ENCODE data around the gene GRAMD1A.

The GRAMD1A gene

DNA sequence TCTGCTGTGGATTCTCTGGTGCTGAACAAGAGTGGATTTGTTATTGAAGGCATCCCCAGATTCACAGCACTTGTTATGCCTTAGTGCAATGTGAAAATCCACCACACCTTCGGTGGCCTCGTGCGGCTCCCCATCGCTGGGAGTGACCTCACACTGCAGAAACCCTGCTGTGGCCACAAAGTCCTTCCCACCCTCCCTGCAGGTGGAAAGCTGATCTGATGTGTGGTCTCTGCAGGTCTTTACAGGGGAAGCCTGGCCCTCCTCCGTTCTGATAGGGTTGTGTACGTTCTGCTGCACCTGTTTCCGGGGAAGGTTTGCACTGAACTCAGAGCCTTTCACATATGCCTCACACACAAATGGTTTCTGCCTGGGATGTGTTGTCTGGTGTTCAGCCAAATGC lies 41.1 kb upstream of the GRAMD1A start:
- peaks cover 39 to 59% of the 10 kb centered on the region in 2 donors for H3K9me3 ChIP-seq (replicated peaks in 1 of 2; ENCODE audit: control insufficient read depth in 2 of 2, insufficient read depth in 1 of 2, low read depth in 1 of 2, low read length in 2 of 2)
- H2BK5ac ChIP-seq (ENCODE audit: low read length): no peak overlapping the region
- peak overlapping the region in 1 of 2 donors; percentile 13 for H3K4me3 ChIP-seq (ENCODE audit: low read length in 2 of 2)
- peaks cover 0 to 5% of the 10 kb centered on the region in 2 donors for H3K4me1 ChIP-seq (ENCODE audit: control insufficient read depth in 2 of 2, insufficient read depth in 1 of 2, low read depth in 1 of 2, low read length in 2 of 2)
- H3K9ac ChIP-seq (ENCODE audit: low read depth, low read length, poor library complexity): no peak overlapping the region
- peaks cover 0 to 2% (median 0%) of the 10 kb centered on the region in 3 experiments for H3K27me3 ChIP-seq (ENCODE audit: control insufficient read depth in 3 of 3, insufficient read depth in 3 of 3, low read depth in 1 of 3, low read length in 3 of 3)
- peaks cover 2% of the 10 kb centered on the region for H3K79me1 ChIP-seq (ENCODE audit: low read depth, low read length)
- no peak overlapping the region for H4K91ac ChIP-seq (ENCODE audit: low read depth, low read length, poor library complexity)
- H3K18ac ChIP-seq (ENCODE audit: low read length): no peak overlapping the region
- H2BK120ac ChIP-seq (ENCODE audit: low read depth, low read length): no peak overlapping the region
- WGBS, 2 donors (ENCODE audit: extremely low coverage in 2 of 2, insufficient read length in 2 of 2, insufficient replicate concordance in 1 of 2): no CpG with 5 or more reads among the region's 7 CpGs
- H3K4ac ChIP-seq (ENCODE audit: low read length): no peak overlapping the region
- DNase-seq (ENCODE audit: low spot score): no peak
- no peak overlapping the region for H2BK15ac ChIP-seq (ENCODE audit: low read length)
- H4K8ac ChIP-seq (ENCODE audit: low read depth, low read length): no peak overlapping the region
- no peak overlapping the region for H3K23ac ChIP-seq (ENCODE audit: low read depth, low read length, poor library complexity)
- no peak overlapping the region for H2BK12ac ChIP-seq (ENCODE audit: low read length)
- H2AFZ ChIP-seq (ENCODE audit: low read length): no peak overlapping the region
- no peak overlapping the region for H2AK5ac ChIP-seq (ENCODE audit: low read depth, low read length)
- H3K27ac ChIP-seq (replicated peaks; ENCODE audit: low read length): no peak overlapping the region
- H3K36me3 ChIP-seq (replicated peaks in 1 of 2; ENCODE audit: control insufficient read depth in 2 of 2, insufficient read depth in 2 of 2, low read length in 2 of 2): peaks cover 33 to 44% of the 10 kb centered on the region in 2 donors
- H3K14ac ChIP-seq (ENCODE audit: low read length): no peak overlapping the region
- no peak overlapping the region for H3K4me2 ChIP-seq (ENCODE audit: insufficient read depth, low read length, poor library complexity, severe bottlenecking)

DNA sequence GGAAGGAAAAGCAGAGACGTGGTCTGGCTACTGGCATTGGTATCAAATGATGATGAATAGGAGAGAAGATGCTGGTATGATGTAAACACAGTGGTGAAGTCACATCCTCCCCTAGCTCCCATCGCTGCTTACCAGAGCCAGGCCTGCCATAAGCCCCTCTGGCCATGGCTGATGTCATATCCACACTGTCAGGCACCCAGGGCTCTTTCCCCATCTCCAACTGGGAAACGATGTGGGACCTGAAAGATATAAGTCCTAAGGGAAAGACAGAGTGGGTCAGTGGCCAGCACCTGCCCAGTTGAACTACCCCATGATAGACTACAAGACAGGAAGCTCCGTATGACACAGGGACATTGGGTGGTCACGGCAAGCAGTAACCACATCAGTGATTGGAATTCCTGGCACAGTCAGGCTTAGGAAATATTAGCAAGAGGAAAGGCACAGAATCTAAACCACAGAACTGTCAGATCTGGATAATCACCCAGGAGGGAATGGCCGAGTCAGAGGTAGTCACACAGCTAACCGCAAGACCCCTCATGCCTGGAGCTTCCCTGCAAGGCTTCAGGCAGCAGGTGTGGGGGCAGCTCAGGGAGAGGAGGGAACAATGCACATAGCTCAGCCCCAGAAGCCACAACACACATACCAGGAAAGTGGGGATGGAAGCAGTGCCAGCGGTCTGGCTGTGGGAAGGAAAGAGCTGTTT lies 39.9 kb upstream of the GRAMD1A start:
- peaks cover 2% of the 10 kb centered on the region for H3K79me1 ChIP-seq (ENCODE audit: low read depth, low read length)
- H3K27me3 ChIP-seq (ENCODE audit: control insufficient read depth in 3 of 3, insufficient read depth in 3 of 3, low read depth in 1 of 3, low read length in 3 of 3): peaks cover 0 to 2% (median 0%) of the 10 kb centered on the region in 3 experiments
- no peak for DNase-seq (ENCODE audit: low spot score)
- H3K4me3 ChIP-seq (ENCODE audit: low read length in 2 of 2): peak overlapping the region in 1 of 2 donors; percentile 39
- peaks cover 0 to 5% of the 10 kb centered on the region in 2 donors for H3K4me1 ChIP-seq (ENCODE audit: control insufficient read depth in 2 of 2, insufficient read depth in 1 of 2, low read depth in 1 of 2, low read length in 2 of 2)
- WGBS, 2 donors (ENCODE audit: extremely low coverage in 2 of 2, insufficient read length in 2 of 2, insufficient replicate concordance in 1 of 2): no CpG with 5 or more reads among the region's 8 CpGs
- no peak overlapping the region for H3K4me2 ChIP-seq (ENCODE audit: insufficient read depth, low read length, poor library complexity, severe bottlenecking)
- no peak overlapping the region for H3K9ac ChIP-seq (ENCODE audit: low read depth, low read length, poor library complexity)
- H3K18ac ChIP-seq (ENCODE audit: low read length): no peak overlapping the region
- H3K23ac ChIP-seq (ENCODE audit: low read depth, low read length, poor library complexity): no peak overlapping the region
- H3K9me3 ChIP-seq (replicated peaks in 1 of 2; ENCODE audit: control insufficient read depth in 2 of 2, insufficient read depth in 1 of 2, low read depth in 1 of 2, low read length in 2 of 2): peaks cover 39 to 62% of the 10 kb centered on the region in 2 donors
- no peak overlapping the region for H3K27ac ChIP-seq (replicated peaks; ENCODE audit: low read length)
- no peak overlapping the region for H2BK5ac ChIP-seq (ENCODE audit: low read length)
- H2BK12ac ChIP-seq (ENCODE audit: low read length): no peak overlapping the region
- no peak overlapping the region for H2AK5ac ChIP-seq (ENCODE audit: low read depth, low read length)
- H3K14ac ChIP-seq (ENCODE audit: low read length): no peak overlapping the region
- no peak overlapping the region for H2BK15ac ChIP-seq (ENCODE audit: low read length)
- H4K8ac ChIP-seq (ENCODE audit: low read depth, low read length): no peak overlapping the region
- no peak overlapping the region for H2AFZ ChIP-seq (ENCODE audit: low read length)
- no peak overlapping the region for H2BK120ac ChIP-seq (ENCODE audit: low read depth, low read length)
- H4K91ac ChIP-seq (ENCODE audit: low read depth, low read length, poor library complexity): no peak overlapping the region
- H3K36me3 ChIP-seq (replicated peaks in 1 of 2; ENCODE audit: control insufficient read depth in 2 of 2, insufficient read depth in 2 of 2, low read length in 2 of 2): peaks cover 33 to 44% of the 10 kb centered on the region in 2 donors
- no peak overlapping the region for H3K4ac ChIP-seq (ENCODE audit: low read length)

DNA sequence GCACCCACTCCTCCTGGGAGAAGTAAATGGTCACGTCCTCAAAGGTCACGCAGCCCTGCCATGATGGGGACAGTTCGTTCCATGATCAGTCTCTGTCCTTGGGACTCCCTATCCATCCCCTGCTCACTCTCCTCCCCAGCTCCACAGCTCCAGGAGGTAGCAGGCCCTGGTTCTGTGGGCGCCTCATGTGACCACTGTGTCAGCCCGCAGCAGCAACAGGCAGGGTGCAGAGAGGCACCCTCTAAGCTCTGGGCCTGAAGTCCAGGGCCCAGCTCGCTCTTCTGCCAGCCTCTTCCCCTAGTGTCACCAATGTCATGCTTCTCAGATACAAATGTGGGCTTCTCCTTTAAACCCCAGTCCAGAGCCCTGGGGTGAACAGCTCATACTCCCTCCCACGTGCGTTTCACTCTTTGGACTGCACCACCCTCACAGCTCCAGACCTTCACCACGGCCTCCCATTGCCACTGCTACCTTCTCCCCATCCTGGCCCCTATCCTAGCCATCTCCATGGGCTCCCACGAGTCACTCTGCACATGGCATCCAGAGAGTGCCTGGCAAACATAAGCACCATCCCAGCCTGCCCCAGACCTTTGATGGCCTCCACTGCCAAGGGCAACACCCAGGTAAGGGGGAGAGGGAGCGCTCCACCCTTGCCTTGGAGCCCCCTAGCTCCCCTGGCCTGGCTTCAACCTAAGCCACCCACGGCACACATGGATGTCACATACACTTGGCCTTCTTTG lies 39.0 kb upstream of the GRAMD1A start:
- peaks cover 0 to 5% of the 10 kb centered on the region in 2 donors for H3K4me1 ChIP-seq (ENCODE audit: control insufficient read depth in 2 of 2, insufficient read depth in 1 of 2, low read depth in 1 of 2, low read length in 2 of 2)
- no peak overlapping the region for H3K9ac ChIP-seq (ENCODE audit: low read depth, low read length, poor library complexity)
- peaks cover 33 to 43% of the 10 kb centered on the region in 2 donors for H3K36me3 ChIP-seq (replicated peaks in 1 of 2; ENCODE audit: control insufficient read depth in 2 of 2, insufficient read depth in 2 of 2, low read length in 2 of 2)
- WGBS, 2 donors (ENCODE audit: extremely low coverage in 2 of 2, insufficient read length in 2 of 2, insufficient replicate concordance in 1 of 2): no CpG with 5 or more reads among the region's 12 CpGs
- H4K8ac ChIP-seq (ENCODE audit: low read depth, low read length): no peak overlapping the region
- no peak overlapping the region for H3K27ac ChIP-seq (replicated peaks; ENCODE audit: low read length)
- no peak overlapping the region for H3K4ac ChIP-seq (ENCODE audit: low read length)
- H2BK120ac ChIP-seq (ENCODE audit: low read depth, low read length): no peak overlapping the region
- peaks cover 39 to 55% of the 10 kb centered on the region in 2 donors for H3K9me3 ChIP-seq (replicated peaks in 1 of 2; ENCODE audit: control insufficient read depth in 2 of 2, insufficient read depth in 1 of 2, low read depth in 1 of 2, low read length in 2 of 2)
- peaks cover 0 to 2% (median 0%) of the 10 kb centered on the region in 3 experiments for H3K27me3 ChIP-seq (ENCODE audit: control insufficient read depth in 3 of 3, insufficient read depth in 3 of 3, low read depth in 1 of 3, low read length in 3 of 3)
- no peak for DNase-seq (ENCODE audit: low spot score)
- H2BK12ac ChIP-seq (ENCODE audit: low read length): no peak overlapping the region
- no peak overlapping the region for H4K91ac ChIP-seq (ENCODE audit: low read depth, low read length, poor library complexity)
- no peak overlapping the region for H2BK15ac ChIP-seq (ENCODE audit: low read length)
- no peak overlapping the region for H2AK5ac ChIP-seq (ENCODE audit: low read depth, low read length)
- no peak overlapping the region for H3K14ac ChIP-seq (ENCODE audit: low read length)
- H3K79me1 ChIP-seq (ENCODE audit: low read depth, low read length): peaks cover 2% of the 10 kb centered on the region
- no peak overlapping the region for H3K4me2 ChIP-seq (ENCODE audit: insufficient read depth, low read length, poor library complexity, severe bottlenecking)
- no peak overlapping the region for H3K18ac ChIP-seq (ENCODE audit: low read length)
- H3K4me3 ChIP-seq (ENCODE audit: low read length in 2 of 2): peak overlapping the region in 1 of 2 donors; percentile 28
- no peak overlapping the region for H2BK5ac ChIP-seq (ENCODE audit: low read length)
- no peak overlapping the region for H2AFZ ChIP-seq (ENCODE audit: low read length)
- H3K23ac ChIP-seq (ENCODE audit: low read depth, low read length, poor library complexity): no peak overlapping the region

Data from neuronal stem cell (in vitro differentiated cells).